Left lobe of liver (tissue), 2 donors: ENCODE measurements around the gene DNAH11. TPM values are rescaled to one million over a fixed set of nuclear protein-coding genes. Genes with fewer than 3 reads are reported as not detected.

Experiments used
- ATAC-seq: fragments of 200-7000 bp; cut with Tn5 transposase; one replicate; pipeline ENCODE4 v1.9.1; 2020; ENCODE audit warnings: mild to moderate bottlenecking, moderate library complexity
- DNase-seq: peaks from one replicate; pipeline ENCODE4 v3.0.0-alpha.2; 2020; ENCODE audit warnings: low spot score
- total RNA-seq: library from RNA; stranded (reverse); gene quantifications from one replicate; pipeline ENCODE4 v1.2.1, GENCODE V29; 2021
- donor health status: DM: no; HTN: no; CAD: no; lungs with moderate emphysema.
- donor health status: DM: no; HTN: yes; CAD: no.

Gene DNAH11
- total RNA-seq, 1 donor from 2014 or later, result 1.7 TPM

DNA sequence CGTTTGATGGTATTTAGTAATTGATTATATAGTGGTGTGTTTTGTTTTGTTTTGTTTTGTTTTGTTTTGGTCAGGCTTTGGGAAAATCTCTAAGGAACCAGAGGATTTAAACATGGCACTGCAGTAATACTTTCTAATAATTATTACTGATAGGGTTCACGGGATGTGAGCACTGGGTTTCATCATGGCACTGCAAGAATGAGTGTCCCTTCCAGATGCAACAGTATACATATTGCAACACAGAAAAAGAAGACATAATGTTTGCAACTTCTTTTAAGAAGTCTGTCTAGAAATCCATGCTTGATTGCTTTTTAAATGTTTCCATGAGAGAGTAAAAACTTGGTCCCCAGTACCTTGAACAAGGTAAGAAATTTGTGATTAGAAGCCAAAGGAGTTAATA, 405.1 kb downstream of the DNAH11 start:
- no peak for DNase-seq
- ATAC-seq, result no peak

DNA sequence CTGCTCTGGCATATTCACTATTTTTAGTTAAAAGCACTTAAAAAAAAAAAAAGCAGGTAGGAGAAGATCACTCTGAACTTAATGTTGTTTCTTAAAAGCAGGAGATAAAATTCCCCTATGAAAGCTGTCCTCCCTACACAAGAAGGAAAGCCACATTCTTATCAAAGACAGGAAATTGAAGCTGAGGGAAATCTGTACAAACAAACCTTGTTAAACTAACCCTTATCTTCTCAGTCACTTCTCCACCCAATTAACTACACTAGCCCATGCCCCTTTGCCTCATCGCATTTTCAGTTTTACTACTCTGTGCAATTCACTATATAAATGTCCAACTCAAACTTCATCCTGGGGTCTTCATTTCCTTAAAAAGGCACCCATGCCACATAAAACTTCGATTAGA, 405.5 kb downstream of the DNAH11 start:
- DNase-seq (no peak), ATAC-seq (no peak)

DNA sequence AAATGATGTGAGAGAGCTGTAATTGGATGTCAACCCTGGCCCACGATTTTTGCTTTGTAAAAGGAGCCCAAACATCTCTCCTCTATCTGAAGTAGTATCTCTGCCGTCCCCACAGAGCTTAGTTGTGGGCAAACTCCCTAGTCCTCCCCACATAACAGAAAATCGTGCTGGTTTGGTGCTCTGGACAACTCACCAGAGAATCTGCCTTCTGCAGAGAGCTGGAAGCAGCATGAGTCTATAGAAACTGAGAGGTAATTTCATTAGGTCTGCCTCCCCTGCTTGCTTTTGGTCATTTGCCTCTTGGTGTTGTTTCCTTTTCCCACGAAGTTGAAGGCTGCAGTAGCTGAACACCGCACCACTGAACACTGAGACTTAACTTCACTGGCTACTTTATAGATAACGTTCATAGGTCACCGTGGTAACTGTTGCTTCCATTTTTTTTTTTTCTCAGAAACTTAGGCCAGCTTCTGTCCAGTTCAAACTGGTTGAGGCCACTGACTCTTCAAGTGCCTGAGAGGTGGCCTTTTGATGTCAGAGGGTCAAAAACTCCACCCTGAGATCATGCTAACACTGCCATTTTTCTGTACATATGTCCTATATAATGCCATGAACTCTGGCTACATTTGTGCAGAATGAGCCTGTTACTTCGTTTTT, 406.2 kb downstream of the DNAH11 start:
- ATAC-seq (no peak), DNase-seq (no peak)

Other genes with a start within 250 kb of the DNAH11 start
- gene SP4, start 115.0 kb upstream of the DNAH11 start, total RNA-seq, result 1.2 TPM